HFFc6 (cell line): ENCODE results near the gene SLC45A1. TPM values are rescaled to one million over a fixed set of nuclear protein-coding genes. Genes with fewer than 3 reads are reported as not detected.

Experiments
- DNase-seq: peaks from one replicate; pipeline ENCODE4 v3.0.0-alpha.2; 2018
- H3K27ac Mint-ChIP-seq: 2 replicates; pipeline ENCODE4 v1.8.0; 2020; ENCODE audit warnings: mild to moderate bottlenecking, mixed read lengths
- H3K27me3 Mint-ChIP-seq: 2 replicates; pipeline ENCODE4 v1.8.0; 2021; ENCODE audit warnings: mild to moderate bottlenecking, moderate library complexity, mixed read lengths; ENCODE audit not compliant: insufficient read depth
- H3K36me3 Mint-ChIP-seq: 2 replicates; pipeline ENCODE4 v1.8.0; 2021; ENCODE audit warnings: low read depth, mixed read lengths
- H3K4me1 Mint-ChIP-seq: 2 replicates; pipeline ENCODE4 v1.8.0; 2020; ENCODE audit warnings: low read depth, mixed read lengths
- H3K4me3 Mint-ChIP-seq: 2 replicates; pipeline ENCODE4 v1.8.0; 2020; ENCODE audit warnings: mild to moderate bottlenecking, moderate library complexity, mixed read lengths
- H3K9me3 Mint-ChIP-seq: 2 replicates; pipeline ENCODE4 v1.8.0; 2020; ENCODE audit warnings: mild to moderate bottlenecking, mixed read lengths
- total RNA-seq, 6 experiments: library from RNA; stranded (reverse); fragmentation: NEBNext Ultra II Directional; extraction: Animal tissue kit (Norgen Biotek cat#: 25700); gene quantifications; 2 replicates in 1 of 6; 3 replicates in 5 of 6; pipeline ENCODE4 v1.2.3, GENCODE V29; 2021
- TF ChIP-seq, protein P1 (sequence below): fragments of 200-600 bp; sonication (generic); IDR thresholded peaks from 2 replicates; pipeline ENCODE4 v1.5.0; 2021; ENCODE audit warnings: antibody characterized with exemption, mild to moderate bottlenecking

The SLC45A1 gene
- total RNA-seq, 6 experiments from 2014 or later = 1.3 to 2.0 (median 1.6) TPM

DNA sequence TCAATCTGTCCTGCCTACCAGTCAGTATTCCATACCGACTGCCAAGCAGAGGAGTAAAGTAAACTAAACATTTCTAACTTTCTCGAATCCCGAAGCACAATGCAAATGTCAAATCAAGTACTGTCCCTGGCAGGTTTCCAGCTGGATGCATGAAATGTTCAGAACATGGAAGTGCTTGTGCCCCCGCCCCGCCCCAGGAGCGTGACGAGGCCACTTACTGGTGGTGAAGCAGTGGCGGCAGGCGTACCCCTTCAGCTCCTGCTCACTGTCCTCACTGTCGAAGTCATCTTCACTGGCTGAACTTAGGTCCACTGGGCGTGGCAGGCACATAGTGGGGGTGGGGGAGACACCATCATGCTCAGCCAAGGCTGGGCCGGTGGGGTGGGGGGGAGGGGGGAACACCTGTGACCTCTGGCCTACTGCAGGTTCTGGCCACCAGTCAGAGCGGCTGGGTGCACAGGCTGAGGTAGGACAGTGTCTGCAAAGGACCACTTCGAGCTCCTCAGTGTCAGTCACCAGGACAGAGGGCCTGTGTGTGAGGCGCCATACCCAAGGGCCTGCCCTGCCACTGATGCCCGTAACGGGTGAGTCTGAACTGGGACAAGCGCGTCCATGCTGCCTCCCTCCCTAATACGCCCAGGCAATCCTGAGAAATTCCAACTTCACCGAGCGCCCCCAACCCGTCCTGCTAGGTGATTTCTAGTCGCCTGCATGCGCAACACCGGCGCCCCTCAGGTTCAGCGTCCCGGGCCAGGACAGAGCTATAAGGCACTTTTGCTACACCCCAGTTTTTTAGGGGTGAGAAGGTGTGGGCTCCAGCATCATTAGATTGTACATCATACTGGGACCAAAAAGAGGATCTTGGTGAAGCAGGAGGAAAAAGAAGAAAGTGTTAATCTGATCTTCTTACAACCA is 46.9 kb downstream of the SLC45A1 start:
- H3K9me3 Mint-ChIP-seq = no peaks in the 10 kb centered on the region
- no peak for DNase-seq
- H3K36me3 Mint-ChIP-seq = peaks cover 16% of the 10 kb centered on the region
- no peak overlapping the region for H3K4me3 Mint-ChIP-seq
- TF ChIP-seq, protein P1, sequence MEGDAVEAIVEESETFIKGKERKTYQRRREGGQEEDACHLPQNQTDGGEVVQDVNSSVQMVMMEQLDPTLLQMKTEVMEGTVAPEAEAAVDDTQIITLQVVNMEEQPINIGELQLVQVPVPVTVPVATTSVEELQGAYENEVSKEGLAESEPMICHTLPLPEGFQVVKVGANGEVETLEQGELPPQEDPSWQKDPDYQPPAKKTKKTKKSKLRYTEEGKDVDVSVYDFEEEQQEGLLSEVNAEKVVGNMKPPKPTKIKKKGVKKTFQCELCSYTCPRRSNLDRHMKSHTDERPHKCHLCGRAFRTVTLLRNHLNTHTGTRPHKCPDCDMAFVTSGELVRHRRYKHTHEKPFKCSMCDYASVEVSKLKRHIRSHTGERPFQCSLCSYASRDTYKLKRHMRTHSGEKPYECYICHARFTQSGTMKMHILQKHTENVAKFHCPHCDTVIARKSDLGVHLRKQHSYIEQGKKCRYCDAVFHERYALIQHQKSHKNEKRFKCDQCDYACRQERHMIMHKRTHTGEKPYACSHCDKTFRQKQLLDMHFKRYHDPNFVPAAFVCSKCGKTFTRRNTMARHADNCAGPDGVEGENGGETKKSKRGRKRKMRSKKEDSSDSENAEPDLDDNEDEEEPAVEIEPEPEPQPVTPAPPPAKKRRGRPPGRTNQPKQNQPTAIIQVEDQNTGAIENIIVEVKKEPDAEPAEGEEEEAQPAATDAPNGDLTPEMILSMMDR = no peak
- H3K27me3 Mint-ChIP-seq = peaks cover 1% of the 10 kb centered on the region
- H3K27ac Mint-ChIP-seq = no peak overlapping the region
- peaks cover 13% of the 10 kb centered on the region; the same call in 1 of the 2 replicates for H3K4me1 Mint-ChIP-seq

DNA sequence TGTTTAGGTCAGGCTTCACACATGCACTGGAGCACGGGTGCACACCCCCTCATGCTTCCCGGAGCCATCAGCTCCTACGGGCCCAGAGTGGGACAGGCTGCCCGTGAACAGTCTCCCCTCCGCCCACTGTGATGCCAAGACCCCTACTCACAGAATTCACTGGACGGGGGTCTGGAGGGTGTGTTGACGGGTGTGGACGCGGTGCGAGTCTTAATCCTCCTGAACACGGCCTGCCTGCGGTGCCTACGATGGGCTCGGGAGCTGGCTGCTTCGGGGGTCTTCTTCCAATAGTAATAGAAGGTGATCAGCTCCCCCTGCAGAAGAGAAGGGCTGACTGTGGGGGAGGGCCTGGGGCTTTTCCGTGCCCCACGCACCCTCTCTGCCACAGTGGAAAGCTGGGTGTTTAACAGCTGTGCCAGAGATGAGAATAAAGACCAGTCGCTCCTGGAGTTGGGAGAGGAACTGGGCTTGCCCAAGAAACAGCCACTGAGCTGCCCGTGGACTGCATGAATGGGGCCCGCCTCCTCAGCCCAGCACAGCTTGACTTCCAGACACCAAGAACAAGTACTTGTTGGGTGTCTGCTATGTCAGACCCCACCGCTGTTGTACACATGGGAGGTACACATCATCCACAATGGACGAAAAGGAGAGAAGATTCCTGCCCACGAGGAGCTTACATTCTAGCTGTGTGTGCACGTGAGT is 47.9 kb downstream of the SLC45A1 start:
- TF ChIP-seq, protein P1 = no peak
- H3K4me1 Mint-ChIP-seq = peaks cover 21% of the 10 kb centered on the region
- H3K27ac Mint-ChIP-seq = no peak overlapping the region; the same call in 1 of the 2 replicates

DNA sequence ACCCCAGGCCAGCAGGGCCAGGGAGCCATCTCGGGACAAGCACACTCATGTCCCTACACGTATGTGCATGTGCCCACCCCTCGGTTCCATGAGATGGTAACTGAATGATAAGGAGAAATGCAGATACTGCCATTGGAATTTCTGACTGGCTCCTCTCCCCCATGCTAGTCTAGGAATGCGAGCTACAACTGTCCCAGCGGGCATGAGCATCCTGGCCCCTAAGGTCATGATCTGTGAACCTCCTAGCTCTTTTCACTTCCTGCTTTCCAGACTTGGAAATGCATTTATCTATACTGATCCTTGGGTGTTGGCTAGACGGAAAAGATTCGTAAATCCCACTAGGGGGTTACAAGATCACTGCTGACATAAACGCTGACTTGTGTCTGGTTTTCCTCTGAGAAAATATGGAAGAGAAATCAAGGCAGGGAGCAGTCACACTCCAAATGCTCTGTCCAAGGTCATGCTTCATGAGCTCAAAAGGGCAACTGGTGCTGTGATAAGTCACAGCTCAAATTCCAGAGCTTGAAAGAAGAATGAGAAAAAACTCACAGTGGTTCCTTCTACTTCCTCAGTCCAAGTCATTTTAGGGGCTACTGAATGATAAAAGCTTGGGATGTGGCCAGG is 49.8 kb downstream of the SLC45A1 start:
- no peak overlapping the region for H3K27ac Mint-ChIP-seq
- H3K4me1 Mint-ChIP-seq = peaks cover 39% of the 10 kb centered on the region
- peaks cover 14% of the 10 kb centered on the region for H3K36me3 Mint-ChIP-seq
- TF ChIP-seq, protein P1 = no peak
- H3K27me3 Mint-ChIP-seq = peaks cover 5% of the 10 kb centered on the region
- no peak overlapping the region for H3K4me3 Mint-ChIP-seq
- no peak for DNase-seq
- no peaks in the 10 kb centered on the region for H3K9me3 Mint-ChIP-seq

More for the DNA sequence above, 47.9 kb downstream of the SLC45A1 start:
- Mint-ChIP-seq H3K27me3 (peaks cover 3% of the 10 kb centered on the region), H3K36me3 (peaks cover 16% of the 10 kb centered on the region), H3K9me3 (no peaks in the 10 kb centered on the region), H3K4me3 (no peak overlapping the region)
- DNase-seq = no peak

DNA sequence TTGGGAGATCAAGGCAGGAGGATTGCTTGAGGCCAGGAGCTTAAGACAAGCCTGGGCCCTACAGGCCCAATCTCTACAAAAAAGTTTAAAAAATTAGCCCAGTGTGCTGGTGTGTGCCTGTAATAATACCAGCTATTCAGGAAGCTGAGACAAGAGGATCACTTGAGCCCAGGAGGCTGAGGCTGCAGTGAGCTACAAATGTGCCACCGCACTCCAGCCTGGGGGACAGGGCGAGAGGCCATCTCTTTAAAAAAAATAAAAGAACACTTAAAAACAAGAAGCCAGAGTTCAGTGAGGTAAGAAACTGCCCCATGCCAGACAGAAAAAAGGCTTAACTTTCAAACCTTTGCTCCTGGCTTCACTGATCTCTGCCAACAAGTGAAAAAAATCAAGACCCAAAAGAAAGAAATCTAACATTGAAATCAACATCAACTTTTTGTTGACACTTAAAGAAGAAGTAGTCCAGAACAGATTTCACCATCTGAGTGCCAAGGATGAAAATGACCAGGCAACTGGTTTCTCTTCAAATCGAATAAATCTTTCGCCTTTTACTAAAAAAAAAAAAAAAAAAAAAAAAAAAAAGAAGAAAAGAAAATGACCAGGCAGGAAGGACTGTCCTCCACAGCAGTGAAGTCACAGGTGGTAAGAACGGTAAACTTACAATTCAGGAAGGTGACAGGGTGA is 51.2 kb downstream of the SLC45A1 start:
- Mint-ChIP-seq H3K9me3 (no peaks in the 10 kb centered on the region), H3K27ac (no peak overlapping the region), H3K4me3 (no peak overlapping the region), H3K4me1 (peaks cover 54% of the 10 kb centered on the region), H3K27me3 (peaks cover 4% of the 10 kb centered on the region; the same call in 1 of the 2 replicates), H3K36me3 (peaks cover 13% of the 10 kb centered on the region)
- DNase-seq = no peak
- TF ChIP-seq, protein P1 = no peak
